ENCODE data around the gene C17orf113. TPM values are rescaled to one million over a fixed set of nuclear protein-coding genes. Genes with fewer than 3 reads are reported as not detected.
A peak's percentile ranks its signal among the peaks of the same experiment; 100 is the strongest.

The C17orf113 gene
- total RNA-seq, 2 experiments from 2014 or later, result 0.19 to 0.32 TPM

GRCh38 chr17:42087042-42087701, 36.8 kb upstream of the C17orf113 start:
- Mint-ChIP-seq H3K4me1 (no peaks in the 10 kb centered on the region), H3K36me3 (ENCODE audit: low read depth) (no peaks in the 10 kb centered on the region), H3K27ac (no peak overlapping the region), H3K9me3 (ENCODE audit: low read depth) (no peaks in the 10 kb centered on the region), H3K27me3 (peaks cover 2% of the 10 kb centered on the region), H3K4me3 (no peak overlapping the region)
- CTCF ChIA-PET, result interaction anchor here (0.6 to 0.9 kb wide), 3 partner anchors 19 to 628 kb away, joined by 3 to 4 read pairs (median 3); no protein-coding TSS in a partner anchor
- DNase-seq (no peak), ATAC-seq (no peak)
- intact Hi-C loops (cut with DNase I, micrococcal nuclease), result no loop called here
- POLR2A ChIA-PET, result no interaction called here

GRCh38 chr17:42081516-42082129, 31.2 kb upstream of the C17orf113 start:
- DNase-seq, result no peak
- ChIA-PET POLR2A (no interaction called here), CTCF (interaction anchor here (1.7 kb wide), 1 partner anchor 14 kb away, joined by 10 read pairs; no protein-coding TSS in a partner anchor)
- Mint-ChIP-seq H3K27me3 (no peaks in the 10 kb centered on the region), H3K4me3 (no peak overlapping the region), H3K4me1 (no peaks in the 10 kb centered on the region), H3K9me3 (ENCODE audit: low read depth) (no peaks in the 10 kb centered on the region), H3K27ac (no peak overlapping the region), H3K36me3 (ENCODE audit: low read depth) (no peaks in the 10 kb centered on the region)
- intact Hi-C loops (cut with DNase I, micrococcal nuclease), result no loop called here
- ATAC-seq, result no peak

- no peaks in the 10 kb centered on the region for H3K4me1 Mint-ChIP-seq
- DNase-seq, result no peak
- no peak overlapping the region for H3K27ac Mint-ChIP-seq
- no peaks in the 10 kb centered on the region for H3K36me3 Mint-ChIP-seq (ENCODE audit: low read depth)
- ChIA-PET CTCF (interaction anchor here (1.1 to 1.7 kb wide), 2 partner anchors 12 to 14 kb away, joined by 3 to 10 read pairs; no protein-coding TSS in a partner anchor), POLR2A (interaction anchor here (0.6 kb wide), 1 partner anchor 209 kb away, joined by 6 read pairs; the partner anchor contains the start of gene STAT5A)
- intact Hi-C loops (cut with DNase I, micrococcal nuclease), result no loop called here
- ATAC-seq, result no peak
- H3K9me3 Mint-ChIP-seq (ENCODE audit: low read depth), result no peaks in the 10 kb centered on the region
- no peaks in the 10 kb centered on the region for H3K27me3 Mint-ChIP-seq
- H3K4me3 Mint-ChIP-seq, result no peak overlapping the region
These were observed 29.1 kb upstream of the C17orf113 start for GRCh38 chr17:42079541-42079940.

- ChIA-PET CTCF (interaction anchor here (1.1 kb wide), 1 partner anchor 13 kb away, joined by 3 read pairs; no protein-coding TSS in a partner anchor), POLR2A (no interaction called here)
- Mint-ChIP-seq H3K36me3 (ENCODE audit: low read depth) (no peaks in the 10 kb centered on the region), H3K9me3 (ENCODE audit: low read depth) (no peaks in the 10 kb centered on the region), H3K27ac (no peak overlapping the region), H3K4me3 (no peak overlapping the region), H3K4me1 (no peaks in the 10 kb centered on the region), H3K27me3 (peaks cover 4% of the 10 kb centered on the region)
- intact Hi-C loops (cut with DNase I, micrococcal nuclease), result no loop called here
- ATAC-seq (no peak), DNase-seq (no peak)
These were observed 28.1 kb upstream of the C17orf113 start for GRCh38 chr17:42078396-42079043.

- H3K4me1 Mint-ChIP-seq, result no peaks in the 10 kb centered on the region
- H3K27me3 Mint-ChIP-seq, result peaks cover 6% of the 10 kb centered on the region
- H3K9me3 Mint-ChIP-seq (ENCODE audit: low read depth), result no peaks in the 10 kb centered on the region
- intact Hi-C loops (cut with DNase I, micrococcal nuclease), result no loop called here
- H3K27ac Mint-ChIP-seq, result no peak overlapping the region
- DNase-seq (no peak), ATAC-seq (no peak)
- ChIA-PET CTCF (no interaction called here), POLR2A (no interaction called here)
- H3K4me3 Mint-ChIP-seq, result no peak overlapping the region
- no peaks in the 10 kb centered on the region for H3K36me3 Mint-ChIP-seq (ENCODE audit: low read depth)
These were observed 27.4 kb upstream of the C17orf113 start for GRCh38 chr17:42077755-42078154.

GRCh38 chr17:42076797-42077559, 26.6 kb upstream of the C17orf113 start:
- Mint-ChIP-seq H3K4me3 (no peak overlapping the region), H3K27me3 (peaks cover 7% of the 10 kb centered on the region), H3K27ac (no peak overlapping the region), H3K9me3 (ENCODE audit: low read depth) (no peaks in the 10 kb centered on the region), H3K36me3 (ENCODE audit: low read depth) (no peaks in the 10 kb centered on the region), H3K4me1 (peaks cover 2% of the 10 kb centered on the region)
- intact Hi-C loops (cut with DNase I, micrococcal nuclease), result no loop called here
- ATAC-seq, result no peak
- ChIA-PET CTCF (interaction anchor here (0.7 to 1.1 kb wide), 3 partner anchors 9 to 127 kb away, joined by 3 to 4 read pairs (median 4); no protein-coding TSS in a partner anchor), POLR2A (no interaction called here)
- DNase-seq, result no peak

GRCh38 chr17:42075789-42076188, 25.4 kb upstream of the C17orf113 start:
- no peaks in the 10 kb centered on the region for H3K36me3 Mint-ChIP-seq (ENCODE audit: low read depth)
- CTCF ChIA-PET, result no interaction called here
- H3K27ac Mint-ChIP-seq, result no peak overlapping the region
- peaks cover 15% of the 10 kb centered on the region for H3K27me3 Mint-ChIP-seq
- POLR2A ChIA-PET, result no interaction called here
- no peak for DNase-seq
- ATAC-seq, result no peak
- H3K4me1 Mint-ChIP-seq, result peaks cover 6% of the 10 kb centered on the region
- H3K9me3 Mint-ChIP-seq (ENCODE audit: low read depth), result no peaks in the 10 kb centered on the region
- H3K4me3 Mint-ChIP-seq, result no peak overlapping the region
- intact Hi-C loops (cut with DNase I, micrococcal nuclease), result no loop called here

GRCh38 chr17:42072323-42073187, 22.2 kb upstream of the C17orf113 start:
- H3K9me3 Mint-ChIP-seq (ENCODE audit: low read depth), result no peaks in the 10 kb centered on the region
- peaks cover 15% of the 10 kb centered on the region for H3K27me3 Mint-ChIP-seq
- DNase-seq (no peak), ATAC-seq (peak; percentile 21)
- CTCF ChIA-PET, result interaction anchor here (0.6 to 1.0 kb wide), 3 partner anchors 23 to 109 kb away, joined by 3 to 5 read pairs (median 3); no protein-coding TSS in a partner anchor
- H3K27ac Mint-ChIP-seq, result no peak overlapping the region
- H3K4me3 Mint-ChIP-seq, result peak overlapping the region; percentile 33
- H3K36me3 Mint-ChIP-seq (ENCODE audit: low read depth), result no peaks in the 10 kb centered on the region
- POLR2A ChIA-PET, result interaction anchor here (0.5 kb wide), 1 partner anchor 491 kb away, joined by 4 read pairs; no protein-coding TSS in a partner anchor
- peaks cover 6% of the 10 kb centered on the region for H3K4me1 Mint-ChIP-seq
- intact Hi-C loops (cut with DNase I, micrococcal nuclease), result no loop called here

- DNase-seq (no peak), ATAC-seq (no peak)
- intact Hi-C loops (cut with DNase I, micrococcal nuclease), result no loop called here
- ChIA-PET CTCF (interaction anchor here (0.6 to 1.3 kb wide), 4 partner anchors 24 to 110 kb away, joined by 3 to 5 read pairs (median 4); no protein-coding TSS in a partner anchor), POLR2A (no interaction called here)
- Mint-ChIP-seq H3K4me3 (peak overlapping the region; percentile 33), H3K27ac (no peak overlapping the region), H3K9me3 (ENCODE audit: low read depth) (no peaks in the 10 kb centered on the region), H3K4me1 (peaks cover 6% of the 10 kb centered on the region), H3K27me3 (peaks cover 15% of the 10 kb centered on the region), H3K36me3 (ENCODE audit: low read depth) (no peaks in the 10 kb centered on the region)
These were observed 21.4 kb upstream of the C17orf113 start for GRCh38 chr17:42071810-42072209.

- Mint-ChIP-seq H3K4me3 (no peak overlapping the region), H3K27ac (no peak overlapping the region), H3K27me3 (peaks cover 14% of the 10 kb centered on the region), H3K36me3 (ENCODE audit: low read depth) (no peaks in the 10 kb centered on the region), H3K9me3 (ENCODE audit: low read depth) (no peaks in the 10 kb centered on the region), H3K4me1 (peaks cover 12% of the 10 kb centered on the region)
- no peak for ATAC-seq
- DNase-seq, result no peak
- ChIA-PET POLR2A (no interaction called here), CTCF (interaction anchor here (1.2 to 1.9 kb wide), 3 partner anchors 29 to 49 kb away, joined by 3 to 8 read pairs (median 3); partner anchors contain the start of gene ZNF385C)
- intact Hi-C loops (cut with DNase I, micrococcal nuclease), result no loop called here
These were observed 18.6 kb upstream of the C17orf113 start for GRCh38 chr17:42068979-42069378.

Data from activated CD4-positive, alpha-beta T cell treated with anti-CD3 and anti-CD28 coated beads for 36 hours (primary cell).